ENCODE measurements around the gene CPXM2. TPM values are rescaled to one million over a fixed set of nuclear protein-coding genes. Genes with fewer than 3 reads are reported as not detected.

Gene CPXM2
- total RNA-seq, 1 experiment from 2014 or later: 0.02 TPM

DNA sequence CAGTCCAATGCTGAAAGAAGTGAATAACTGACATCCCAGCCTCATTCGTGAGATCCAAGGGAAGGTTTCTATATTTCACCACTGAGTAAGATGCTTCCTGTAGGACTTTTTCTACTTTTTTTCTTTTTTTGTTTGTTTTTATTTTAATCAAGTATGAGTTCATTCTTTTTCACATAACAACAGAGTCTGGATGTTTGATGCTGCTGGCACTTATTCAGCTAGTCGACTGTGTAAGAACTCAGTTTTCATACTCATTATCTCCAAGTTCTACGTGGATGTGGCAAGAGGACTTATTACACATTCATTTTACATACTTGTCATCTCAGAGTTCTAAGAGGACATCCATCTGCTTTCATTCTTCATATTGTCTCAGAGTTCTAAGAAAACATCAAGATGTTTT, 86.9 kb downstream of the CPXM2 start:
- no peak for DNase-seq (ENCODE audit: extremely low read depth, low read depth)

GRCh38 chr10:123800821-123801220, 90.8 kb downstream of the CPXM2 start:
- no peak for DNase-seq (ENCODE audit: extremely low read depth, low read depth)

DNA sequence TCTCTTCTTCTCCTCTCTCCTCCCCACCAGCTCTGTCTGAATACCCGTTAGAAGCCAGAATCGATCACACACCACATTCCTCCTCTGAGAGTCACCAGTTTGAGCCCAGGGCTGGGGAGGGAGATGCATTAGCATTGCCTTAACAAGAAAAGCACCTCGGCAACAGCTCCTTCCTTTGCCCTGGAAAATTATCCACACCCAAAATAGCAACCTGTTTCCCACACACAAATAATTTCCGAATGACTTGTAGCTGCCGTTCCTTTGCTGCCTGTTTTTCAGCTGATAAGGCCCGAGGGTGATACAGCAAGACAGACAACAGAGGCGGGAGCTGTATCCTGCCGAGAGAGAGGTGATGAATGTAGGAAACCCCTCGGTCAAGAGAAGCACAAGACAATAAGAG, 91.3 kb downstream of the CPXM2 start:
- DNase-seq (ENCODE audit: extremely low read depth, low read depth): no peak

- no peak for DNase-seq (ENCODE audit: extremely low read depth, low read depth)
Observed at GRCh38 chr10:123798856-123799255, 92.8 kb downstream of the CPXM2 start.

DNA sequence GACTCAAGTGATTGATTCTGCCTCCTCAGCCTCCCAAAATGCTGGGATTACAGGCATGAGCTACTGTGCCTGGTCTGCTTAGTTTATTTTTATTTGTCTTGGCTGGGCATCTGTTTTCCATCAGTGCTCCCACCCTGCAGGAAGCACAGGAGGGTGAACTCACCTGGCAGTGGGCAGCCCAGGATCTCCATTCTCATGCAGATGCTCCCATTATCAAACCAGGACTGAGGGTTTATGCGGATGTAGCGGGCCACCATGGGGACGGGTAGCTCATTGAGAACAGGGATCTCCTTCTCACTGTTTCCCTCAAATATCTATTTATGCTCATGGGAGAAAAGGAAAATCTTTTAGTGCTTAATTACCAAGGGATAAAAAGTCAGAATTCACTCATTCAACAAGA, 93.8 kb downstream of the CPXM2 start:
- no peak for DNase-seq (ENCODE audit: extremely low read depth, low read depth)

DNA sequence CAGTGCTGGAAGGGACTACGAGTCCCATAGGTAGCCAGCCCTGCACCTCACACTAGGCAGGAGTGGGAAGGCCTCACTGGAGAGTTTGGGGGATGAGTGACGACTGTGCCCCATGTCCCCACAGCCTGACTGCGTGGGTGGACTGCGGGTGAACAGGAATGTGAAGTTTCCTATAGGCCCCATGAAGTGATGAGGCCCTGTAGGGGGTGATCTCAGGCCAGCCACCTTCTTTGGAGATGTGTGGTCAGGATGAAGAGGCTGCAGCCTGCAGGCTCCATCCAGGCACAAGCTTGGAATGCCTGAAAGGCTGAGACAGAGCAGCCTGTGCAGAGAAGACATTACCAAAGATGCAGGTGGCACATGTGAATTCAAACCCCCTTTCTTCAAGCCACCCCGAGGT, 94.9 kb downstream of the CPXM2 start:
- DNase-seq (ENCODE audit: extremely low read depth, low read depth): no peak

GRCh38 chr10:123795846-123796590, 95.6 kb downstream of the CPXM2 start:
- DNase-seq (ENCODE audit: extremely low read depth, low read depth): no peak

GRCh38 chr10:123795196-123795780, 96.3 kb downstream of the CPXM2 start:
- no peak for DNase-seq (ENCODE audit: extremely low read depth, low read depth)

DNA sequence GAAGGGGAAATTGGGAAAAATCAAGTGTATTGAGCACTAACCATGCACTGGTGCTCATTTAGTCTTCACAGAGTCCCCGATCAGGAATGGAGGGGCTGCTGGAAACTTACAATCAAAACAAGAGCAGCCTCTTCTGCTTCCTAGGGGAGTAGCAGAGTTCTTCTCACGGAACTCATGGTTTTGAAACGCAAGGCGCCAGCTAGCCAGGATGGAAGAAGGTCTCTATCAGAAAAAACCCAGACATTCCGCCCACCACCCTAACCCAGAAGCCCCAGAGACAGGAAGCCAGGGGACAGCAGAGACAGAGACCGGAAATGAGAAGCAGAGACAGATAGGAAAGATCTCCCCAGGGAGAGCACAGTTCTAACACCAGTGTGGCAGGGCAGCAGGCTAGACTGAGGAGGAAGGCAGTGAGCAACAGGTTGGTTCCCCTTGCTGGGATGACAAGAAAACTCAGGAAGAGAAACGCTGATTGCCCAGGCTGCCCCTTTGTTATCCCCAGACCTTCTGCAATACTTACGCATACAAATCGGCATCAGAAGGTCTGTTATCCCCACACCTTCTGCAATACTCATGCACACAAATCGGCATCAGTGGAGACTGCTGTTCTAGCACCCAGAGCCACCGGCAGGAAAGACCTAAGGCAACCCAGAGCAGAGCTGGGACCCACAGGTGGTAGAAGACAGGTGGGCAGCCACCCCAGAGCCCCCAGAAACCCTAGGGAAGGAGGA, 99.2 kb downstream of the CPXM2 start:
- DNase-seq (ENCODE audit: extremely low read depth, low read depth): no peak

GRCh38 chr10:123790132-123790885, 101.3 kb downstream of the CPXM2 start:
- no peak for DNase-seq (ENCODE audit: extremely low read depth, low read depth)

- no peak for DNase-seq (ENCODE audit: extremely low read depth, low read depth)
Observed at GRCh38 chr10:123788981-123789380, 102.6 kb downstream of the CPXM2 start.

GRCh38 chr10:123787566-123787965, 104.0 kb downstream of the CPXM2 start:
- no peak for DNase-seq (ENCODE audit: extremely low read depth, low read depth)

- no peak for DNase-seq (ENCODE audit: extremely low read depth, low read depth)
Observed at GRCh38 chr10:123786896-123787295, 104.7 kb downstream of the CPXM2 start.

DNA sequence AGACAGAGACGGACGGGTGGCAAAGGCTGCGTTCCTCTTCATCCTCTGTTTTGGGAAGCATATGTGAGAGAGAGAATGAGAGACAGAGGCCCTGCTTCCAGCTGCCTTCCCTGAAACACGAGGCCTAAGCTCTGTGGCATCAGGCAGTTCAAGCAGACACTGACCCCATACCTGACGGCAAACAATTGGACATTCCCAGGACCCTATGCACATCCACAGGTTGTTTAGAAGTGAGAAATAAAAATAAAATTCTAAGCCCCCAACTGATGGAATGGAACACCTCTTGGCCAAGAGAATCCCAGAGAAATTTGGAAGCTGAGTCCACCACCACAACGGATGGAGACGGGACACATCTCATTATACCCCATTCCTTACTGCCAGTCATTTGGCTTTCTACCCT, 105.3 kb downstream of the CPXM2 start:
- DNase-seq (ENCODE audit: extremely low read depth, low read depth): no peak

DNA sequence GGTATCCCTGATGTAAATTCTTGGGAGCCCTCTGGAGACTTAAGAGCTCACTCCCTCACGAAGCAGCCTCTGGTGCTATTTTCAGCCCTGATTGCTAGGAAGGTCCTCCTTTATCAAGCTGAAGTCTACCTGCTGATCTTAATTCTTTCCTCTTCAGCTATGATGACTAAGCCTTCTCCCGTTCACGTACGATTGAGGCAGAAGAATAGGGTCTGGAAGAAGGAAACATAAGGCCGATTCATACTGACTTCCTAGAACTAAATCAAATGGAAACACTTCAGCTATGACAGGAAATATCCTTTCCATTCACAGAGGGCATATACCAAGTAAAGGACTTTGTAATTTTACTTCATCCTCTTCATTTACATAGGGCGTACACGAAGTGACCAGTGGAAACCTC, 107.0 kb downstream of the CPXM2 start:
- no peak for DNase-seq (ENCODE audit: extremely low read depth, low read depth)

- DNase-seq (ENCODE audit: extremely low read depth, low read depth): no peak
Observed at GRCh38 chr10:123784216-123784615, 107.4 kb downstream of the CPXM2 start.

- no peak for DNase-seq (ENCODE audit: extremely low read depth, low read depth)
Observed at GRCh38 chr10:123783296-123783695, 108.3 kb downstream of the CPXM2 start.

- no peak for DNase-seq (ENCODE audit: extremely low read depth, low read depth)
Observed at GRCh38 chr10:123782549-123782948, 109.1 kb downstream of the CPXM2 start.

DNA sequence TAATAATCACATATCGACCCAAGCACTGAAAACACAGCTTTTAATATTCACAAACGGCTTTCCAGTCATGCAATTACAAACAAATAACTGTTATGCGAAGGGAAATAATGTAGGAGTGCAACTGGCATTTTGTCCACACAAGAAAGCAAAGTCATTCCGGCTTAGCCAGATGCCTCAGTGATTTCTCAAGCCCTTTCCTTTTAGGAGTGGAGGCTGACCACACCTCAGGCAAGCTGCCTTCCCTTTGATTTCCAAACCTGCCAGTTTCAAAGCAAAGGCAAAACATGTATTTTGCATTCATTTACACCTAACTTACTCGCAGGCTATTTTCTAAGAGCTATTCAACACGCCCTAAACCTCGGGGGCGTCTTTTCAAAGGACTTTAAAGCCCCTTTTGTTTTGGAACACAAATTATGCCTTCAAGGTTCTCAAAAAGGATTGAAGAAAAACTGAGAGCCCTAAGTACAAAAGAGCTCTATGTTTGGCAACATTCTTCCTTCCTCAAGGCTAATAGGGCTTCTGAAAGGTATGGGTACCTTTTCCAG, 109.6 kb downstream of the CPXM2 start:
- DNase-seq (ENCODE audit: extremely low read depth, low read depth): no peak

DNA sequence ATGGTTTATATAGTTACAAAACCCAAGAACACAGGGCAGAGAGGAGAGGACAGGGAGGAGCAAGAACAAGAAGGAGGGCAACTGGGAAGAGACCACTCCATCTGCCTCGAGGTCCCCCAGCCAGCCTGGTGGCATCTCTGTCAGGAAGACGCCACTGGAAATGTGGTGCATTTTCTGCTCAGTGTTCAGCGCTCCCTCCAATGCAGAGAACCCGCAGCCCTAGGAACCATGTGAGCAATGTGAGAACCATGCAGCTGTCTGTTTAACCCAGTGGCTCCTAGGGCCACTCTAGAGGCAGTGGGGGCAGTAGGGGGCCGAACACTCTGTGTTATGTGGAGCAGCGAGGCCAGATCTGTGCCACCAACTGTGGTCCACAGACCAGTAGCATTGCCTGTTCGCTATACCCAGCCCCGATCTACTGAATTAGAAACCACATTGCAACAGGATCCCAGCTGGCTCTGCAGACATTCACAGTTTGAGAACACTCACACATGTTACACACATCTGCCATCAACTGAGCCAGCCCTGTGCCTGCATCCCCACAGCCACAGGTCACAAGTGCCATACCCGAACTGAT, 110.2 kb downstream of the CPXM2 start:
- DNase-seq (ENCODE audit: extremely low read depth, low read depth): no peak

All from NCI-H460 (cell line).